AG04450 (cell line): ENCODE measurements around the gene KNDC1. TPM values are rescaled to one million over a fixed set of nuclear protein-coding genes. Genes with fewer than 3 reads are reported as not detected.

Source experiments
- CTCF ChIA-PET: fragments of 300-600, 350-600 bp; formaldehyde crosslinking; extraction: SDS; loops from one replicate; lab custom pipeline; 2022; ENCODE audit warnings: antibody characterized with exemption, inconsistent platforms; lab: Charles Lee
- POLR2A ChIA-PET: fragments of 350-600 bp; formaldehyde crosslinking; extraction: SDS; loops from one replicate; lab custom pipeline; 2021; ENCODE audit warnings: antibody characterized with exemption, inconsistent platforms; lab: Yijun Ruan, JAX
- DNase-seq: peaks from one replicate; pipeline ENCODE4 v3.0.0-alpha.2; 2011; ENCODE audit warnings: low read depth, low spot score
- H3K27ac ChIP-seq: one replicate; pipeline ENCODE4 v1.5.1; 2012; ENCODE audit warnings: low read depth, low read length, control low read depth
- H3K27me3 ChIP-seq: one replicate; pipeline ENCODE4 v1.6.0; 2012; ENCODE audit warnings: low read length; ENCODE audit not compliant: control insufficient read depth, insufficient read depth
- H3K4me3 ChIP-seq: 2 replicates; pipeline ENCODE4 v1.5.1; 2011; ENCODE audit warnings: mild to moderate bottlenecking, low read depth, low read length, control low read depth
- H3K9me3 ChIP-seq: 2 replicates; pipeline ENCODE4 v1.5.1; 2012; ENCODE audit warnings: low read length; ENCODE audit not compliant: control insufficient read depth, insufficient read depth
- CTCF ChIP-seq: IDR thresholded peaks from 2 replicates; pipeline ENCODE4 v1.5.1; 2011; ENCODE audit warnings: low read depth, low read length, control low read depth, inconsistent platforms
- polyA plus RNA-seq: library from polyadenylated mRNA; depleted of rRNA; stranded (reverse); fragments of >200 nt; gene quantifications from 2 replicates; pipeline ENCODE4 v1.2.3, GENCODE V29; 2011

KNDC1 gene
- polyA plus RNA-seq, 1 experiment: 0.46 TPM

GRCh38 chr10:133185916-133186315, 25.9 kb downstream of the KNDC1 start:
- no peak for DNase-seq
- H3K9me3 ChIP-seq: peaks cover 81% of the 10 kb centered on the region
- H3K27ac ChIP-seq: no peak overlapping the region
- H3K27me3 ChIP-seq: no peaks in the 10 kb centered on the region
- ChIA-PET POLR2A (no interaction called here), CTCF (no interaction called here)
- H3K4me3 ChIP-seq: no peak overlapping the region
- no peak for TF ChIP-seq CTCF

GRCh38 chr10:133186416-133187090, 26.5 kb downstream of the KNDC1 start:
- no peaks in the 10 kb centered on the region for H3K27me3 ChIP-seq
- no peak for TF ChIP-seq CTCF
- CTCF ChIA-PET: no interaction called here
- DNase-seq: no peak
- H3K27ac ChIP-seq: no peak overlapping the region
- H3K4me3 ChIP-seq: no peak overlapping the region
- peaks cover 74% of the 10 kb centered on the region for H3K9me3 ChIP-seq
- POLR2A ChIA-PET: no interaction called here

GRCh38 chr10:133187091-133187905, 27.3 kb downstream of the KNDC1 start:
- Histone ChIP-seq H3K9me3 (peaks cover 70% of the 10 kb centered on the region), H3K27ac (no peak overlapping the region), H3K27me3 (peaks cover 2% of the 10 kb centered on the region), H3K4me3 (no peak overlapping the region)
- ChIA-PET POLR2A (no interaction called here), CTCF (no interaction called here)
- DNase-seq: no peak
- no peak for TF ChIP-seq CTCF

GRCh38 chr10:133187906-133188681, 28.1 kb downstream of the KNDC1 start:
- TF ChIP-seq CTCF: no peak
- CTCF ChIA-PET: no interaction called here
- H3K27me3 ChIP-seq: peaks cover 3% of the 10 kb centered on the region
- H3K9me3 ChIP-seq: peaks cover 63% of the 10 kb centered on the region
- POLR2A ChIA-PET: no interaction called here
- no peak overlapping the region for H3K27ac ChIP-seq
- DNase-seq: no peak
- no peak overlapping the region for H3K4me3 ChIP-seq
